ENCODE measurements around the gene CYGB.

- TF ChIP-seq, protein P1, sequence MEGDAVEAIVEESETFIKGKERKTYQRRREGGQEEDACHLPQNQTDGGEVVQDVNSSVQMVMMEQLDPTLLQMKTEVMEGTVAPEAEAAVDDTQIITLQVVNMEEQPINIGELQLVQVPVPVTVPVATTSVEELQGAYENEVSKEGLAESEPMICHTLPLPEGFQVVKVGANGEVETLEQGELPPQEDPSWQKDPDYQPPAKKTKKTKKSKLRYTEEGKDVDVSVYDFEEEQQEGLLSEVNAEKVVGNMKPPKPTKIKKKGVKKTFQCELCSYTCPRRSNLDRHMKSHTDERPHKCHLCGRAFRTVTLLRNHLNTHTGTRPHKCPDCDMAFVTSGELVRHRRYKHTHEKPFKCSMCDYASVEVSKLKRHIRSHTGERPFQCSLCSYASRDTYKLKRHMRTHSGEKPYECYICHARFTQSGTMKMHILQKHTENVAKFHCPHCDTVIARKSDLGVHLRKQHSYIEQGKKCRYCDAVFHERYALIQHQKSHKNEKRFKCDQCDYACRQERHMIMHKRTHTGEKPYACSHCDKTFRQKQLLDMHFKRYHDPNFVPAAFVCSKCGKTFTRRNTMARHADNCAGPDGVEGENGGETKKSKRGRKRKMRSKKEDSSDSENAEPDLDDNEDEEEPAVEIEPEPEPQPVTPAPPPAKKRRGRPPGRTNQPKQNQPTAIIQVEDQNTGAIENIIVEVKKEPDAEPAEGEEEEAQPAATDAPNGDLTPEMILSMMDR (IDR thresholded peaks at IDR 0.05): no peak
- TF ChIP-seq MXI1 (IDR thresholded peaks at IDR 0.05; ENCODE audit: low read depth, low read length) (no peak), RFX5 (IDR thresholded peaks at IDR 0.05; ENCODE audit: low read length) (no peak), EZH2phosphoT487 (IDR thresholded peaks at IDR 0.05; ENCODE audit: borderline replicate concordance, low read depth) (no peak), MEF2A (IDR thresholded peaks at IDR 0.05; ENCODE audit: borderline replicate concordance, low read depth) (no peak), RXRA (IDR thresholded peaks at IDR 0.05; ENCODE audit: borderline replicate concordance, low read depth) (no peak)
Observed at GRCh38 chr17:76551685-76552084, 14.2 kb upstream of the CYGB start.

All from SK-N-SH (cell line).